Islet precursor cell (in vitro differentiated cells): ENCODE data around the gene PLET1.

ENCODE experiments used
- DNase-seq: peaks from one replicate; pipeline ENCODE4 v3.0.0-alpha.2; 2018

PLET1 gene, protein sequence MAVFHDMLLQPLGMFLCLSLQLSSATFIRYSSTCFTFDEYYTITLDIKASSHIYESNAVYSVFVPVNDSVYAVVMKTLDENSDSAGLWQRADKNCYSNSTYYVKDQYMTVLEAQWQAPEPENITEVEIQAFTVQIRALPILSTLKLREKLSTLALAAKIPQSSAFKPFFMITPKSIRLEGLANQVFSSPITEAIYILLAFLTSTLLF

DNA sequence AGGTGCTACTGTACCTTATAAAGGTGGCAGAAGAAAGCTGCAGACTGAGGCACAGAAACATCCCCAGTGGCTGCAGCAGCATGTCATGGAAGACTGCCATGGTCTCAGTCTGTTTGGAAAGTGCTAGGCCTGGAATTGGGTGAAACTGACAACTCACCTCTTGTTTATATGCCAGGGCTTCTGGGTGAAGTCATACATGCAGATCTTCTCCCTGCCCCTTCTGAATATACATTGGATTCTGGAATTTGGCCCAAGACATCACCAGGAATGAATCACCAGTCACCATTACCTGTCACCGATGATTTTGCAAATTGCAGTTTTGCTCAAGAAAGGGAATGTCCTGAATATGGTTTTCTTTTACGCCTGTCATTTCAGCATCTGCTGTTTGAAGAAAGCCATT is at the start of gene PLET1:
Gene PLET1, minus strand, starts transcription at position 371 of the 400 bp plus-strand sequence. Its CDS starts 271 bp downstream, at position 100.
- DNase-seq, result no peak

DNA sequence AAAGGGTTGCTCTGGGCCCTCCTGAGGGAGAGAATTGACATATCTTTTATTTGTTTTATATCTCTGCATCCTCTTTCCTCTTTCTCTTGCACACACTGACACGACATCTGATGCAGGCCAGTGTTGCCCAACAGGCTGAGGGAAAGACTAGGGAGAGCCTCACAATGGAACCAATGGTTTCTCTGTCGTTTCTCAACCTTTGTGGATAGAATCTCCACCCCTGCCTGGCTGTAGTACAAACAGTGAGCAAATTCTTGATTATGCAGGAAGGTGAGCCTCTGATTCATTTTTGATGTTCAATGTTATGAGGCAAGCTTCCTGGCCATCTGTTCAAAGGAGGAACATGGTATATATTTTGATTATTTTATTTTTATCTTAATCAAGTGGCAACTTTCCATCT is 49.8 kb upstream of the PLET1 start:
- no peak for DNase-seq

DNA sequence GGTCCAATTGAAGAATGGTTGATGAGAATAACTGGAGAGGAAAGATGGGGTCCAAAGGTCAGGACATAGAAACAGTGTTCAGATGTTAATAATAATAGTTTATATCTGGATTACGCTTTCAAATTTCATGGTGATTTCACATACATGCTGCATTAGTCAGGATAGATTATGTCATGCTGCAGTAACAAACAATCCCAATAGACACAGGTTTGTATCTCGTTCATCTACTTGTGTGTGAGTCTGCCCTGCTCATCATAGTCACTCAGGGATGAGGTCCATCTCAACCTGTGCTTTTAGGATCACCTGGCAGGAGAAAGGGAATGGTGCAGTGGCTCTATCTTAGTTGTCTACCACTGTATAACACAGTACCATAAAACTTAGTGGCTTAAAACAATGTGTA is 48.0 kb upstream of the PLET1 start:
- no peak for DNase-seq

DNA sequence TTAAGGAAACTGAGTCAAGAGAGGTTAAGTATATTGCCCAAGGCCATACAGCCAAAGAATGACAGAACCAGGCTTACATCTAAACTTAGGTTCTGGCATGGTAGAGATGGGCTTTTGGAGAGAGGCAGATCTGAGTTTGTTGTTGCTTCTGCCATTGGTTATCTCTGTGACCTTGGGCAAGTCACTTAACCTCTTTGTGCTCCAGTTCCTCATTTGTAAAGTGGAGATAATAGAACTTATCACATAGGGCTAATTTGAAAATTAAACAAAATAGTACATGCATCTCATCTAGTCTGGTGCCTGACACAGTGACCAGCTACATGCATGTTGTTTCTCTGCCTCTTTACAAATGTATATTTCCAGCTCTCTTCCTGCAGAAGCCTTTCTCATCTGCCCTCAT is 47.0 kb upstream of the PLET1 start:
- no peak for DNase-seq

DNA sequence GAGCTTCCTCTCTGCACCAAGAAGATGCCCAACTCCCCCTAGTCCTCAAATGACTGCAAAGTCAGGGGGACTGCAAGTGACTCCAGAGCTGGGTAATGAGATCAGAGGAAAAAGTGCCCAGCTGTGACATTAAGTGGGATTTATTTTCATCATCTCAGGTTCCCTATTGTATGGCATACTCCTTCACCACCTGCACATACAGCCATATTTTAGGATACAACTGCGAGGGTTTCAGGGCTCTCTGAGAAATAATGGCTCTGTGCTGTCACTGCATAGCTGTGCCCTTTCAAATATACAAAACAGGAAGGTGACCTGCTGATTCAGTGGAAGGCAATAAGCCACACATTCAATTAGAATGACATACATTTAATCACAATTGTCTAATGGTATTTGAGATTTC is 45.6 kb upstream of the PLET1 start:
- DNase-seq, result no peak

DNA sequence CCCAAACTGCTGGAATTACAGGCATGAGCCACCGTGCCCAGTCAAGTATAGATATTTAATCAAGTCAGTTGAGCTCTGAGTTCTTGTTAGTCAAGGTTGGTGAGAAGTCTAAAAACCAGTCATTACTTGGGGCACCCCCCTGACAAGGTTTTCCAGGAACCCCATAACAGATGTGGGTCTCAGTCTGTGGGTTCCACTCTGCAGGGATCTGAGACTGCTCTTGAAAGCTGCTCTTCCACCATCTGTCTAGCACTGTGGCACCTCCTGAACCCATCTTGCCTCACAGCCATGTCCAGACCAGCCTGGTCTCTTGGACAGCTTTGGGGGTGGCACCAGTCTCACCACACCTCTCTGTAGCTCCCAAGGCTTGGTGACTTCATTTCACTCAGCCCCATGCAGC is 44.3 kb upstream of the PLET1 start:
- no peak for DNase-seq

DNA sequence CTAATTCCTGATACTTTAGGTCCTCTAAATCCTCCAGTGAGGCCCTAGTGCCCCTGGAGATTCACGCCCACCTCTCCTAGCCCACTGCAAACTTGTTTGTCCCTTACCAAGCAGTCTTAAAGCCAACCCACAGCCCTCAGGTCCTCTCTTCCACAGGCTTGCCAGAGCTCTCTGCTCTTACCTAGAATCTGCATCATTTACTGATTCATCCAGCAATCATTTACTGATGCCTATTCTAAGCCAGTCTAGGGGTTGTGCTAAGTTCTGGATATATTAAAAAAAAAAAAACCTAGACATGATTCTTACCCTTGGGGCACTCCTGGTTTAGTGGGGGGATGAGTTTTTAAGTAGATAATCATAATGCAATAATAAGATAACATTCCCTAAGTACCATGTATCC is 43.0 kb upstream of the PLET1 start:
- peak; percentile 32 for DNase-seq

DNA sequence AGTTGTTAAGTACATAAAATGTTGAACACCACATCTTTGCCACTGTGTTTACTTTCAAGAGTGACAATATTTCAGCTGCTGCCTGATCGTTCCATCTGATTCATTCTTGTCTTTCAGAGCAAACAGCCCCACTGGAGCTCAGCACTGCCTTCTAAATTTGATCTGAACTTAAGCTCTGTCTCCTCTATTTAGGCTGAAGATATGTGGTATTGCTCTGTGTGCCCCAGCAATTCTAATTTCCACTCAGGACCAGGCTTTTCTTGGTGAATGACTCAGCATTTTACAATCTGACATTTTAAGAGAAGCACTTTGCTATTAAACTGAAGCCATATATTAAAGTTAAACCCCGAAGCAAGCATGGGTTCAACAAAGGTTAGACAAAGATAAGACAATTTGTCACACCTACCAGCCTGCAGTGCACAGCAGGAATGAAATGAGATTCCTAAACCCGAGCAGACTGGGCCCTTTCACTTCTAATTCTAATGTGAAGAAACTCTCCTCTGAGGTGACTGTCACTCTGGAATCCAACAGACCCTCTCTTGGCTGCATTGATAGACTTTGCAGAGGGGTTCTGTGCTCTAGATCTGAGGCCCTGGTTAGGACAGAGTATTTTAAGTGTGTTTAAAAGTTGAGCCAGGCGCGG is 41.7 kb upstream of the PLET1 start:
- peak; percentile 23 for DNase-seq

DNA sequence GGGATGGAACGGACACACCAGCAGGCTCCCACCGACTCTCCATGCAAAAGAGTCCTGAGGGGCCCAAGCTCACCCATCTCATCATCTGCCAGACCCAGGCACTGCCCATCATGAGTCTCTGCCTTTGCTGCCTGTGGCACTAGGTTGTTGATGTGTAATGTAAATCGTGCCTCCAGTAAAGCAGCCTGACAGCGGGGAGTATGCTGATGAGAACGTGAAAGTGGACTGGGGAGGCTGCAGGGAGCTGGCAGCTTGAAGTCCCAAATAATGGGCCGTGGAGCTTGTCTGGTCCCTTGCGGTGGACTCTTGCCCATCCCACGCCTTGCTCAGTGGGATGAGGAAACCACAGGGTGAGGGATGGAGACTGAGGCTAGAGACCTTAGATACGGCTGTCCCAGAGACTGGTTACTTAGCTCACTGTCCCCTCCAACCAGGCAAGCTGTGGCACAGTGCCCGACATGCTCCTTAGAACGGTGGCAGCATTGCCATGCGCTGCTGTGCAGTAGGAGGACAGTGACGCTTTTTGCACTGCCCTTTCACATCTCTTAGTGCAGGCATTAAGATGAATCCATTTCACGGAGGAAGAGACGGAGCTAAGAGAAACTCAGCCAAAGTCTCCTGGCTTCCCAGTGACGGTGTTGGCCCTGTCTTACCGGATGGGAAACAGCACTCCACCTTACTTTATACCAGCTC is 39.6 kb upstream of the PLET1 start:
- peak; percentile 40 for DNase-seq

DNA sequence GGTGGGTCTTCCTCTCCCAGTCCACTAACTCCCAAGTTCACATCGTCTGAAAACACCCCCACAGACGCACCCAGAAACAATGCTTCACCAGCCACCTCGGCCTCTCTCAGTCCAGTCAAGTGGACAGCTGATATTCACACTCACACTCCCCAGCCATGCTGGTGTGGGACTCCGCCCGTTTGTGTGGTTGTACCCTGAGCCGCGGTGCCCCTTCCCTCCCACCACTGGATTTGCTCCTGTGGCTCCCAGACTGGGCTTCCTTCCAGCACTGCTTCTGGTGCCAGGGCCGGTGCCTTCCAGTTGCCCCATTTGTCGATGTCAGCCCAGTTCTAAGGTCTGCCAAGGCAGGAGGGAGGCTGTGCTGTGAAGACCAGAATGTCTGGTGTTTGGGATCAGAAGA is 37.9 kb upstream of the PLET1 start:
- no peak for DNase-seq

DNA sequence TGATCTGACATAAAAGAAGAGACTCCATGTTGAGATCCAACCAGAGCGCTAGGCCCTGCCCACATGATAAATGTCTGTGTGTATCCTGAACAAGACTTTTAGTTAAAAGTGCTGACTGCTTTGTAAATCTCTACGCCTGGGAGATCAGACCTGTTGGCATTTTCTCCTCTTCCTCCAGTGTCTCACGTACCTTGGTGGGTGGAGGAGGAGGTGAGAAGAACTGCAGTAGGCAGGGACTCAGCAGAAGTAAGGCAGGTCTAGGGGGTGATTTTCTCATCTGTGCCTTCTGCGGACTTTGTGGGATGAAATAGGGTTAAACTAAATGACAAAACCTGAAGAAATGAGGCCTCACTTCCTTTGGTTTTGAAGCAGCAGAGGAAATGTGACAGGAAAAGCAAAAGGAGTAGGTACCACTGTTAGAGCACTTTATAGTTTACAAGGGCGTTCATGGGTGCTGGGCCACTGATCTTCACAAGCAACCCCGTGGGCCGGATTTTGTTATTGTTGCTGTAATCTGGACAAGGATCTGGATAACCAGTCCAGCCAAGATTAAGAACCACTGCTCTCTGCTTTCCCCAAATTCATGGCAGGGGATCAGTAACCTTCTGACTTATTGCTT is 36.7 kb upstream of the PLET1 start:
- no peak for DNase-seq

DNA sequence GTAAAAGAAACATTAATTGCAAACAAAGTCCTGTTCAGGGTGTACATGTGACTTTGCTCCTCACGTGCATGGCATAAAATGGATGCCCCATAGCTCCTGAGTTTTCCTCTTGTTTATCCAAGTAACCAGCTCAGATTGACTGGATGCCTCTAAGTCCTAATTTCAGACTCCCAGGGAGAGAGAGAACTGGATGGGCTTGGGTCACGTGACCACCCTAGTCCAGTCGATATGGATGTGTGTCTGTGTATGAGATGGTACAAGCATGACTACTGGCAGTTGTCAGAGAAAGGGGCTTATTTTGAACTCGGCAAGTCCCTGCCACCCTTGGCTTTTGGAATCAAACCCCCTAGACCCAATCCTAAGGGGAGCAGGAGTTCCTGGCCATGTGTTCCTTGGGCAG is 35.4 kb upstream of the PLET1 start:
- no peak for DNase-seq

DNA sequence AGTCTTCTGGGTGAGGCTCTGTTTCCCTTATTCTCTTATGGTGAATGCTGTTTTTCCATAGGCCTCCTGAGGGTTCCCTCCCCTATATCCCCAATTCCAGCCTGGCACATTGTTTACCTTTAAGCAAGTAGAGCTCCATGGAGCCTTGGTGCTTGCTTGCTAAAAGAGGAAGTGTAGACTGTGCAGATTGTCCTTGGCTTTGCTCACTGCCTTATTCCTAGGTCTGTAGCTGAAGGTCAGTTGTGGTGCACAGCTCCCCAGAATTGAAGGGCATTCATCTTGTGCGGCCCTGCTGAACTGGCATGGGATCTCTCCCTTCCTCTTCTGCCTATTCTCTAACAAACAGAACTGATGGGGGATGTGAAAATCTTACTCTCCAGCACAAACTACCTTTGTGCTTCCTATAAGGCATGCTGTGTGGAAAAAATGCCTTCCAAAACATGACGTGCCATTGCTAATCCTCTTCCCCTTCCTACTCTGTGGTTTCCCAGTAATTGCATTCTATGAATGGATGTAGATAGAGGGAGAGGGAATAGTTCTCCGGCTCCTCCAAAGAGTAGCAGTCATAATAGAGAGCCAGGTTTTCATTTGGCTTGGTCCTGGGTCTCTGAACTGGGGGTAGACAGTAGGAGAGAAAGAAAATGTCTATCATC is 34.2 kb upstream of the PLET1 start:
- peak; percentile 22 for DNase-seq

DNA sequence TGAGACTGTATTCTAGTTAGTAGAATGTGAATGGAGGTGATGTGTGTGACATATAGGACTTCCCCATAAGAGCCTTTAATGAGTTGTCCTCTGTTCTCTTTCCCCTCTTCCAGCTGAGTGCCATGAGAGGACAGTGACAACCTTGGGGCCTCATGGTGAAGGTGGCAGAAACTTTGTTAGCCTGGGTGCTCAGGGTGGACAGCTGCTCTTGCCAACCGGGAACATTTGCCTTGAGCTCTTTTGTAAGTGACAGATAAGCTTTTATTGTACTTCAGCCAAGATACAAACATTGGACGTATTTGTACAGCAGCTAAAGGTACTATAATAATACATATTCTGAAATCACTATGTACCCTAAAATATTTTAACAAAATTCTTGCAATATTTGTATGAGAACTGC is 33.0 kb upstream of the PLET1 start:
- DNase-seq, result no peak

DNA sequence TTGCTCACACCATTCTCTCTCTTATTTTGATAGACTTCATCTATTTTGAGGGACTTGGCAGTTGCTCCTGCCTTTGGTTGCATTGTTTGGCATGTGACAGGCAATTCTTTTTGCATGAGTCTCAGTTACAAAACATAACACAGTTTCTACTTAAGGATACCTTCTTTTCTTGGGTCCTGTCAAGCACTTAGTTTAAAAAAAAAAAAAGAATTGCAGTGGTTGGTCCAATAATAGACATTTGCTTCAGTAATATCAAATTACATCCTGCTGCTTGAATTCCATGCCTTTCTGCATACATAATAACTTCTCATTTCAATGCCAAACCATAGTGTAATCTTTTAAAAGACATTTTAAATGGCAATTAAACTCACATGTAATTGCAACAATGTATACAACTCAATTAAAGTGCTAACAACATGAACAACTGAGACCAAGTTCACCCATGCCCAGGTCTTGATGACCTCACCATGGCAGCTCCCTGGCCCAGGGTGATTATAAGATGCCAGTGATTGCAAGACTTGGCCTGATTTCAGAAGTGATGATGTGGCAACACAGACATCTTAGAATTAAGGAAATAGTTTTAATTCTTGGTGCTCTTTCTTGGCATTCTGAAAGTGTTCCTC is 32.2 kb upstream of the PLET1 start:
- DNase-seq, result no peak

DNA sequence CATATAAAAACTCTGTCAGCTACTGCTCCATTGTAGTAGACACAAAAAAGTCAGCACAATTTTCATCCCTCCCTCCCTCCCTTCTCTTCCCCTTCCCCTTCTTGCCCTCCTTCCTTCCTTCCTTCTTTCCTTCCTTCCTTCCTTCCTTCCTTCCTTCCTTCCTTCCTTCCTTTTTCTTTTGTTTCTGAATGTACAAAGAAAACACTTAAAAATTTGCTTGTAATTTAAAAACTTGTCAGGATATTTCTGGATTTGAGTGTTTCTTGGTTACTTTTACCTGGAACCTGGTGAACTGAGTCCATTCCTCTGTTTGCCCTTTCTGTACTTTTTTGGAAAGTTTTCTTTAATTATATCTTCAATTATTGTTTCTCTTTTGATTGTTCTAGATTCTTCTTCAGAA is 31.5 kb upstream of the PLET1 start:
- no peak for DNase-seq

DNA sequence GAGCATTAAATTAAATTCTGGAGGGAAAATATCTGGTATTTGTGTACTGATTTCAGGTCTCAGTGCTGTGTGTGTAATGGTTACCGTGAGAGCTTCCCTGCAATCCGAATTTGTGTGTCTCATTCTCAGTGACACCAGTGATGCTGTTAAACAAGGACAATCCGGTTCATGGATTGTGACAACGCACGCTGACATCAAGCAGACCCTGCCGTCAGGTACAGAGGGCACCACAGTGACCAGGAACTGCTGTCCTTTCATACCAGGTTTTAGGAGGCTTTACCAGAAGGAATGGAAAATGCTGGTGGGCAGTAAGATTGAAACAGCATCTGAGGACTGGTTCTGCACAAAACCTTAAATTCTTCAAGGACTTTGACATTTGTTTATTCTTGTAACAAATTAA is 30.5 kb upstream of the PLET1 start:
- no peak for DNase-seq

DNA sequence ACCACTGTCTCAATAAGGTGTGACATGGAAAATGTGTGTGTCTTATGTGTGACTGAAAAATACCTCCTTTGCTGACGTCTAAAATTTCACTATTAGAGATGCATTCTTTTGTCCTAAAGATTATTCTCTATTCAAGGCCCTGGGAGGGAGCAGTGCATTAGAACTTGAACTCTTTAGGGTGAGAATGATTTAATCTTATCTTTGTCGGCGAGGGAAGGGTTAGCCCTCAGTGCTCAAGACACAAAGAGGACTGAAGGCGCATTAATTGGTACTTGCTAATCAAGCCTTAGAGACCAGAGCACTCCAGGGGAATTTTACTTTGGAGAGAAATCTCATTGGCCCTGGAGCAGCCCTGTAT is 29.8 kb upstream of the PLET1 start:
- DNase-seq, result no peak

DNA sequence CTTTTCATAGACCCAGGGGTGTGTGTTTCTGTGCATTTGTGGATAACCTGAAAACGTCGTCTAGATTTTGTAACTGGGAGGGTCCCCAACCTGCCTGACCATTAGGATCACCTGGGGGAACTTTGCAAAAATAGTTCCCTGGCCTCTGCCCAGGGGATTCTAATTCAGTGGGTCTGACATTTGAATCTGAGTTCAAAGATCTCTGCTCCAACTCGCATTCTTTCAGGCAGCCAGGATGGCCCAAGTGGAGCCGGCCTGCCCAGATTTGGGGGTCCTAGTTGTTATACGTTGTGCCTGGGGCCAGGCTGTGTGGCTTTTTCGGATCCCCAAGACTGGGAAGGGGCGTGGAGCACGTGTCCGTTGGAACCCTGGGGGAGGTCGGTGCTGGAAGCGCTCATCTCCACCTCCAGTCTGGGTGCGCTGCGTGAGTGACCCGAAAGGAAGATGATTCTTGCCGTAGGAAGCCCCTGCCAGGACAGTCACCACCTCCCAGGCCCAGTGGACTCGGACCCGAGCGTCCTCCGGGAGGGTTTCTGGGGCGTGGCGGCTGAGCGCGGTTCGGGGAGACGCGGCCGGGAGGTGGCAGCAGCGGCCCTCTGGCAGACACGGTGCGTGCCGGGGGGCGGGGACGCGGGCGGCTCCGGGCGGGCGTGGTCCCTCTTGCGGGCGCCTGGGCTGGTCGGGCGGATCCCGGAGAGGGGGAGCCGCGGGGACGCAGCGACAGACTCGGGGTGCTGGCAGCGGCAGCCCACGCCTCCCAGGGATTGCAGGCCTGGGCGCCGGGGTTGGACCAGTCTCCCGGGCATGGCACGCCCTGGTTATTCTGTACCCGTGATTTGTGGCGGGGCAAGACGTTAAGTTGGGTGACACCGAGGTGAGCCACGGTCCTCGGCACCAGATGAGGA is 29.2 kb upstream of the PLET1 start:
- peak; percentile 86 for DNase-seq

DNA sequence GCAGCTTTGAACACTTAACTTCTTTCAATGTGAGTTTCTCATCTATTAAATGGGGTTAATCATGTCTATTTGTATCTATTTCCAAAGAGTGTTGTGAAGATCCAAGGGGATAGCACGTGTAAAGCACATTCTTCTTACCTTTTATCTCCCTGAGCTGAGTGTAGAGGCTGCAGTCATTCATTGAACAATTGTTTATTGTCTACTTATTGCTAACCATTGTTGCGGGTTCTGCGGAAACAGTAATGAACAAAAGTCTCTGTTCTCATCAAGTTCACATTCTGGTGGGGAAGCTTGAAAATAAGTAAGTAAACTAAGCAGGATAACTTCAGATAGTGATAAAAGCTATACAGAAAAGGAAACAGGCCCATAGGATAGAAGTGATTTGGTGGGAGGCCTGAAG is 27.4 kb upstream of the PLET1 start:
- no peak for DNase-seq

DNA sequence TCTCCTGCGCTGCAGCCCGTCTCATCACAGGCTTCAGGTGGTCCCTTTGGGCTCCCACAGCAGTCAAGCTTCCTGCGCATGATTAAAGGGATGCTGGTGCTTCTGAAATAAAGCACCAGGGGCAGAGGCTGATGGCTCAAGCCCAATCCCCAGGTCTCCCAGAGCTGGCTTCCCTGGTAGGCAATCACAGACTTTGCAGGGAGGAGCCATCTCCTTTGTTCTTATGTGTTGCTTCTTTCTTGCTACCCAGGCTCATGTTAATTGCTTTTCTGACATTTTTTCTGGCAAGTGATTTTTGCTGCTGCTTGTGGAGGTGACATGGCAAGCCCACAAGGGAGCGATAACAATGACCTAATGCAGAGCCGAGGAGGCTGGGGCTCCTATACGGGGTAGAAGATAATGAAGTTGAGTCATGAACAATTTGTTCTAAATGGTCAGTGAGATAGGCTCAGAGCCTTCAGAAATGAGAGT is 25.2 kb upstream of the PLET1 start:
- DNase-seq, result peak; percentile 76

DNA sequence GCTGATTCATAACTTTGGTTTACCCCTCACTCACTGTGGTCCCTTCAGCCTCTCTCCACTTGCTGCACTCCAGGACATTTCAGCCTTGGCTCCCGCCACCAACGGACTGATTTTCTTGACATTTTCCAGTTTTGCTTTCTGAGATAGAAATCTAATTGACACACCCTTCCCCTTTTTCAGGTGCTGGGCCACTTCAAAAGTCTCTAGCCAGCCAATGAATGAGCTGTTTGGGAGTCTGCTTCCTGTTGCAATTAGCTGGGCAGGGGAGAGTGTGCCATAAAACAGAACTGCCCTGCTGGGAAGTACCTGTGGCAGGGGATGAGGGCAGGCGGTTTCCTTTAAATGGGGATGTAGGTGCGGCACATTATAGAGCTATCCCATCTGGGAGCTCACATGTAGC is 21.1 kb upstream of the PLET1 start:
- DNase-seq, result no peak
